T-helper 2 cell treated with Interferon-gamma antibody and Interleukin-4, amounts not matched to agents 100 ng/mL and 5 ng/mL, for 36 hours (primary cell): ENCODE measurements around the gene IVD. TPM values are rescaled to one million over a fixed set of nuclear protein-coding genes. Genes with fewer than 3 reads are reported as not detected.

Experiments
- intact Hi-C: fragments of 100-400 bp; cut with micrococcal nuclease; formaldehyde crosslinking; loops from one replicate; pipeline ENCODE4 v1.15.1; 2023
- total RNA-seq: library from RNA; stranded (reverse); gene quantifications from 2 replicates; pipeline ENCODE4 v1.2.3, GENCODE V29; 2022

IVD gene
- 63.1 and 69.5 TPM in 2 replicates for total RNA-seq

GRCh38 chr15:40405501-40406381 is at the start of gene IVD:
IVD (plus strand) TSS chr15:40405795; CDS start chr15:40405828, 33 bp downstream.
- intact Hi-C loops: loop anchor here (1.0 to 5.0 kb wide), 2 partner anchors 23 to 63 kb away; partner anchors contain the start of genes CCDC9B and KNSTRN

- intact Hi-C loops: no loop called here
Measured at GRCh38 chr15:40355976-40356585, 49.5 kb upstream of the IVD start.

GRCh38 chr15:40357246-40357645 is 48.3 kb upstream of the IVD start:
- intact Hi-C loops: no loop called here

GRCh38 chr15:40357723-40358470 is 47.7 kb upstream of the IVD start, which contains the start of gene DISP2:
DISP2 (plus strand) TSS chr15:40358219; CDS start chr15:40358322, 103 bp downstream.
- intact Hi-C loops: loop anchor here (1.0 kb wide), 1 partner anchor 10 kb away; no protein-coding TSS in a partner anchor

GRCh38 chr15:40358471-40359353 is 46.9 kb upstream of the IVD start:
- intact Hi-C loops: loop anchor here (1.0 kb wide), 1 partner anchor 10 kb away; no protein-coding TSS in a partner anchor

GRCh38 chr15:40360015-40360414 is 45.6 kb upstream of the IVD start:
- intact Hi-C loops: no loop called here

- intact Hi-C loops: no loop called here
Measured at GRCh38 chr15:40361640-40362039, 44.0 kb upstream of the IVD start.

- intact Hi-C loops: no loop called here
Measured at GRCh38 chr15:40363611-40364010, 42.0 kb upstream of the IVD start.

- intact Hi-C loops: no loop called here
Measured at GRCh38 chr15:40364251-40364650, 41.3 kb upstream of the IVD start.

GRCh38 chr15:40365016-40365415 is 40.6 kb upstream of the IVD start:
- intact Hi-C loops: no loop called here

- intact Hi-C loops: no loop called here
Measured at GRCh38 chr15:40365624-40366456, 39.8 kb upstream of the IVD start.

- intact Hi-C loops: no loop called here
Measured at GRCh38 chr15:40366457-40367370, 38.9 kb upstream of the IVD start.

GRCh38 chr15:40367371-40367685 is 38.3 kb upstream of the IVD start:
- intact Hi-C loops: no loop called here

- intact Hi-C loops: loop anchor here (1.0 kb wide), 5 partner anchors 10 to 72 kb away; partner anchors contain the start of genes BAHD1, DISP2 and KNSTRN
Measured at GRCh38 chr15:40367686-40368611, 37.6 kb upstream of the IVD start.

GRCh38 chr15:40368719-40369473 is 36.7 kb upstream of the IVD start:
- intact Hi-C loops: loop anchor here (1.0 kb wide), 5 partner anchors 11 to 71 kb away; partner anchors contain the start of genes BAHD1, DISP2 and KNSTRN

- intact Hi-C loops: no loop called here
Measured at GRCh38 chr15:40369474-40369869, 36.1 kb upstream of the IVD start.

- intact Hi-C loops: no loop called here
Measured at GRCh38 chr15:40369971-40370370, 35.6 kb upstream of the IVD start.
